HG03039 (cell line): ENCODE data around the gene COL3A1.

ENCODE experiments used
- ATAC-seq: cut with Tn5 transposase; IDR thresholded peaks from one replicate; pipeline ENCODE4 v1.9.1; 2021; ENCODE audit warnings: mild to moderate bottlenecking, moderate library complexity; ENCODE audit not compliant: unreplicated experiment

The COL3A1 gene

DNA sequence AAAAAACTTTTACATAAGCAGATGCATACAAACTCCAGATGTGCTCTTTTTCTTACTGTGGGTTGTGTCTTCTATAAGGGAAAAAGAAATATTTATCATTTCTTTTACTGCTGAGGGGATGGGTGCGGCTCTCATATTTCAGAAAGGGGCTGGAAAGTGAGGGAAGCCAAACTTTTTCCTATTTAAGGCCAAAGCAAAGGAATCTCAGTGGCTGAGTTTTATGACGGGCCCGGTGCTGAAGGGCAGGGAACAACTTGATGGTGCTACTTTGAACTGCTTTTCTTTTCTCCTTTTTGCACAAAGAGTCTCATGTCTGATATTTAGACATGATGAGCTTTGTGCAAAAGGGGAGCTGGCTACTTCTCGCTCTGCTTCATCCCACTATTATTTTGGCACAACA, at the start of gene COL3A1:
Gene COL3A1, plus strand, starts transcription at position 210 of the 400 bp plus-strand sequence. Its CDS starts 117 bp downstream, at position 327.
- ATAC-seq: no peak

DNA sequence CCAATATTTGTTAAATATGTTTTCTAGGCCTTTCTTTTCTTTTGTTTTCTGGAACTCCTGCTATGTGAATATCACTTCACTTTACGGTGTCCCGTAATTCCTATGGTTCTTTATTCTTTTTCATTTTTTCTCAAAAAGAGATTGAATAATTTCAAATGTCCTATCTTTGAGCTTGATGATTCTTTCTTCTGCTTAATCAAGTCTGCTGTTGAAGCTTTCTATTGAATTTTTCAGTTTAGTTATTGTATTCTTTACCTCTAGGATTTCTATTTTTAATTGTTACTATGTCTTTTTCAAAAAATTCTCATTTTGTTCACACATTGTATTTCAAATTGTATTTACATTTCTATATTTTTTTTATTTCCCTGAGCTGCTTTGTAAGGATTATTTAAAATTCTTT, 45.5 kb upstream of the COL3A1 start:
- no peak for ATAC-seq

GRCh38 chr2:188931361-188931760, 42.8 kb upstream of the COL3A1 start:
- no peak for ATAC-seq

DNA sequence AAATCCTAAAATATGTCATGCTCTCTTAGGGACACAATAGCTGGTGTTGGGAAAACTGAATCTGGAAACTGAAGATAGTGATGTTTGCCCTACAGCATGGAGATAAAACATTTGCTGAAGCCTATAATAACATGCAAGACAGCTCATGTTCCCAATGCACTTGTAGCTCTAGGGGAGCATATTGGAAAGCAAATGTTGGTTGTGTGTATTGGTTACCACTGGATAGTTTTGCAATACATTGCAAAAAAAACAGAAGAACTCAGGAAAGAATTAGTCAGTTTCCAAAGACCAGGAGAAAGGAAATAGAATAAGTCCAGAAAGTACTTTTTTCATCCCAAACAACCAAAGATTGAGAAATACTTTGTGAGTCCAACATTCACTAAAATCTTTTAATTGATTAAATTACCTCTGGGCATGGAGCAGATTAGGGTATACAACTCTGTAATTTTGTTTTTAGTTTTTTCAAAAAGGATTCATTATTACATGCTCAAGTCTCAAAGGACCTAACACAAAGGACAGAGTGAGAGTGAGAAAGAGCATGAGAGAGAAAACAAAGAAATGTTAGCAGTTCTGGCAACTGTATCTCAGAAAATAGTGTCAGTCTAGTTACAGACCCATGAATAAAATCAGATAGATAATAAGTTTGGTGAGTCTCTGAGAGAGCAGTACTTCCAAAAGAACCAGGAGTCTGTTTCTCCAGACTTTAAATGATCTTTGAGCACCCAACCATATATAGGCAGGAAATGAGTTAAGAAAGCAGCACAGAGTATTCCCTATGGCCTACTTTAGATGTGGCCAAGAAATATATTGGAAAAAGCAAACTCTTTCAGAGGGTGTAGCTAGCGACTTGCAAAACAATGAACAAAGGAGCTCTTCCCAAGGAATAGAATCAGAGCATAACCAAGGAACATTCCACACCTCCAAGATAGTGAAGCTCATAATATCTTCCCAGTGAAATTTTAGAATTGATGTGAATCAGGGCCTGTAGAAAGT, 36.6 kb upstream of the COL3A1 start:
- ATAC-seq: no peak

GRCh38 chr2:188940171-188940570, 34.0 kb upstream of the COL3A1 start:
- no peak for ATAC-seq

GRCh38 chr2:188944442-188944841, 29.7 kb upstream of the COL3A1 start:
- no peak for ATAC-seq

- no peak for ATAC-seq
Measured at GRCh38 chr2:188949046-188949818, 24.9 kb upstream of the COL3A1 start.

GRCh38 chr2:188952901-188953300, 21.3 kb upstream of the COL3A1 start:
- ATAC-seq: no peak

GRCh38 chr2:188956290-188956689, 17.9 kb upstream of the COL3A1 start:
- ATAC-seq: no peak

DNA sequence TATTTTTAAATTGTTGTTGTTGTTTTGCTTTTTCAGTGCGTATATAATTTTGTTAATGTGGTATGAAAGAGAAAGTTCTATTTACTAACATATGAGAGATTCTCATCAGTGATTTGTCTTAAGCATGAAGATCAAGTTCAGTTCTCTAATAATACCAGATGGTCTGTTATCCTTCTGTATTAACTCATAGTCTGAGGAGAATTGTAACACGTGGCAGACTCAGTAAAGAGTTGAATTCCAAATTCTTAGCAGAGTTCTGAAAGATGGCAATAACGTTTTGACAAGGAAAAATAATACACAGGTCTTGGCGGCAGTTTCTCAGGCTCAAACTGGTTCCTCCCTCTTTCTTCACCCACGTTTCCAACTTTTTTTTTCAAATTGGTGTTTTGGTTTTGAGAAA, 17.2 kb upstream of the COL3A1 start:
- no peak for ATAC-seq

DNA sequence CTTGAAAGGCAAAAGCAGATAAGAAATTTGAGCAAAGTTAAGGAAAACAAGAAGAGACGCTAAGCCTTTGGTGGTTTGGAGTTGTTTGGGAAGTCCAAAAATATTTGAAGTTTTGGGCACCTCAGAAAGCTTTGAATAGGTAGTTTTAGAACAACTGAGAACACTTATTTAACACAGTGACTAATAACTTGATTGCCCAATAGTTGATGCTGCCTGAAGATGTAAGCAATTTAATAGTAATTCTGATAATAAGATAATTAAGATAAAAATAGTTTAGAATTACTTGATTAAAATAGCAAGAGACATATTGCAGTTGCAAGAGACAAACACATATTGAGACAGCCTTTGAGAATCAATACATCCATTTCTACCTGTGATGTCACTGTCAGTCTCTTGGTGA, 16.5 kb upstream of the COL3A1 start:
- ATAC-seq: no peak

DNA sequence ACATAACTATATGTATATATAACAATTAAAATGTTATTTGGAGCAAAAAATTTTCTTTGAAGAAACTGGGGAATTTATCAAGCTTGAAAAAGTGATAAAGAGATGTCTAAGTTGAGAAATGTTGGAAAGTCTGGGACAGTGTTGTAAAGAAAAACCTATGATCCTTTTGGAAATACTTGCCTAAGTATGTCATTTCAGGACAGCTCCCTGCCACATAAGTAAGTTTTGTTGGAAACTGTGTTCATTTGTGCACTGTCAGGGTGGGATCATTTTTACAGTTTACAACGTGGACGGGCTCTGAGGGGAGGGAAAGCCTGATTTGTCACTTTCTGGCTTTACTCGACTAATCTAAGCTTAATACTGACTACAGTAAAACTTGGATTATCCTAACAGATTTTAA, 10.4 kb upstream of the COL3A1 start:
- no peak for ATAC-seq

GRCh38 chr2:188964976-188965546, 9.1 kb upstream of the COL3A1 start:
- ATAC-seq: no peak

DNA sequence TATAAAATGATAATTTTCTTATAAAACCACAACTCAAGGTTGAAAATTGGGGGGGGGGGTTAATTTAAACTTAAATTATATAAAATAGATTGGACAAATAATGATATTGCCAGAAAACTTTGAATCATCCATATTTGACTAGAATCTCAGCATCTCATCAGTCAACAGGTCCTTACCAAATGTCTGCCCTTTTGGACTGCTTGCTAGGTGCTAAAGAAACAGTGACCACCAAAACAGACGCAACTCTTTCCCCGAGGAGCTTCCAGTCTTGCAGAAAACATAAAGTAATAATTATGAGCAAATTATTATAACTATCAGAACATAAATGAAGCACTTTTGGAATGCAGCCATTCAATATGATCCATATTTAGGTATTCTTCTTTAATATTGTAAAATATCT, 8.6 kb upstream of the COL3A1 start:
- no peak for ATAC-seq

GRCh38 chr2:188966079-188966571, 8.0 kb upstream of the COL3A1 start:
- no peak for ATAC-seq

DNA sequence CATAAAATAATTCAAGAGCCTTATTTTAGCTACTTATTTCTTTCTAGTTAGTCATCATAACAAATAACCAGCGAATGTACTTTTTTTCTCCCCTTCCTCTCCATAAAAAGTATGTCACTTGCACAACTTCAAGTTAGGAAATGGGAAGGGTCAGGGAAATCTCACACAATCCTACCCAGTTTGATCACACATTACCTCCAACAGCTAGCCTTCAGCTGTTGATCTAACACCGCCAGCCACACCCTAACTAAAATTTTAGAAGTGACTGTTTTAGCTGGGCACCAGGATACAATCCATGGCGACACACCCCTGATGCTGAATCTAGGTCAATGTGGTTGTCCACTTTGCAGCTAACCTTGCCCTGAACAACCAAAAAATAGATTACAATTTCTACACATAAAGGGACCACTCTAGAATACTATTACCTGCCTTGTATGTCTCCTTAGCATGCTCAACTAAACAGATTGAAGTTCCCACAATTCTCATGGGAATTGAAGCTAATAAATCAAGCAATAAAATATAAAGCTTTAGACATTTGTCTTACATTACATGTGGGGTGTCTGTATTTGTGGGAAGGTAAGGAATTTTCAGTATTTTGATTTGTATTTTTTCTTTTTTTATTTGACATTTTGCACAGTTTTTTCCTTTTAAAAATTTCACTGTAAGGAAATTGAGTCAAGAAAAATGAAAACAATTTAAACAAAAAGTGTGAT, 7.3 kb upstream of the COL3A1 start:
- ATAC-seq: no peak

DNA sequence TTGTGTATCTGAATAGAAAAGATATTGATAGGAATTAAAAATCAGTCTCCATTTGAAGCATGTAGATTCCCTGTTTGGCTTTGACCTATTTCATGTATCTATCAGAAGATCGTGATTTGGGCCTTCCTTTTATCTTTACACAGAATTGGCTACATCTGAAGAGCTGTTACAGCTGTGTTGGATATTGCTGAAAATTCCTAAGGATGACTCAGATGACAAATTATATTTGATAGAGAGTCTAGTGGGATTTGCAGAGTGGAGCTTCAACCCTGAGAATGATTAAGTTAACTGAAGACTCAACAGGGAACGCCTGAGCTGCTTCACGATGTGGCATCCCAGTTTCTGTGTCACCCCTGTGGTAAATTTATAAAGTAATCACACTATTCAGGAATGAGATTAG, 4.9 kb upstream of the COL3A1 start:
- ATAC-seq: no peak

DNA sequence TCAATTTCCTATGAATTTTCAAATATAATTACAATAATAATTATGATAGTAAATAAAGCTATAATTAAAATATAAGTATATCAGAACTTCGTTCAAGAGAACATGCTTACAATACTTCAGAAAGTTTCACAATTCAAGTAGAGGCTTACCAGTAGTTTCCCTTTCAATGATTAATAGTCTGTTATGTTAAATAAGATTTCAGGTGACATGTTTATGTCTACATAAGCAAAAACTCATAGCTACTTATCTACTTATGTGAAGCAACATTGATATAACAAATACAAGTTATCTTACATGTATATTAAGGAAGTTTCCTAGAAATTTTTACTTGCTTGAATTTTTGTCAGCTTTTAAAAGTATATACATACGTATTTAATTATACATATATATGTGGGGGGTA, 4.5 kb upstream of the COL3A1 start:
- no peak for ATAC-seq

- no peak for ATAC-seq
Measured at GRCh38 chr2:188970211-188970610, 4.0 kb upstream of the COL3A1 start.

DNA sequence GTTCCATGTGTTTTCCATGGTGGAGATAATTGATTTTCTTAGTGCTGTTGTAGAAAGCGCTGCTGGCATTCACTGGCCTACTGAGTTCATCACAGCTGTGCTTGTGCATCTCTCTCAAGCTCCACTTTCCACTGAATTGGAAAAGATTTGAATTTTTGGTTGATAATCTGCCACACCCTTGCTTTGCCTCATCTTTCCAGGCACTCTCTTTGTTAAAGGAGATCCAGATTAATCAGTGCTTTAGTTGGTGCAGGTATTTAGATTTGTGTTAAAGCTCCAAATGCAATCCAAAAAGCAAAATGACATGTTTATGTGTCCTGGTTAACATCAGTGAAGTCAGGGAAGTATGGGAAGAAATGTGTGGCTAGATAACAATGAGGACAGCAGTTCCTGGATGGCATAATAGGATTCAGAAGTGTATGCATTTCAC, 2.7 kb upstream of the COL3A1 start:
- ATAC-seq: no peak

DNA sequence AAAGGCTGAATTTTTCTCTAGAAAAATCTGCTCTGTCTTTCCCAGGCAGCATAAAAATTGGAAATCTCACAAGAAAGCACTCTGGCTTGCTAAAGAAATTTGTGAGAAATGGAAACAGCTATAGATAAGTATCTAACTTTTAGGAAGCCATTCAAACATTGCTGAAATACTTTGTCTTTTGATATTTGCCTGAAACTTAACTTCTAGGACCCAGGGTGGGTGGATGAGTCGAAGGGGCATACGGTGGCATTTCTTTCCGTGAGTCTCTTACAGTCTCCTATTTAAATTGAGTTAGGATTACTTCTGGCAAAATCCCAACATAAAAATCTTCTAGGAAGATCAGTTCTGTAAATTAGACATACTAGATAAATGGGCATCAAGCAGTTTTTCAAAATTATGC, 532 bp upstream of the COL3A1 start:
- ATAC-seq: no peak
